Vagina (tissue), 2 donors: ENCODE results near the gene DENND1A.

Experiments used
- POLR2A ChIP-seq, 2 donors: fragments of 450-650 bp; IDR thresholded peaks; one replicate each; pipeline ENCODE4 v1.6.1; 2017; ENCODE audit warnings: antibody characterized with exemption in 2 of 2, mild to moderate bottlenecking in 2 of 2, moderate library complexity in 2 of 2
- POLR2AphosphoS5 ChIP-seq, 2 donors: sonication (generic); formaldehyde crosslinking; IDR thresholded peaks; one replicate each; pipeline ENCODE4 v1.9.0; 2017; ENCODE audit warnings: antibody characterized with exemption in 2 of 2, mild to moderate bottlenecking in 2 of 2, low read depth in 1 of 2; ENCODE audit not compliant: insufficient read depth in 1 of 2

- TF ChIP-seq POLR2A (IDR thresholded peaks at IDR 0.05), result no peak
- TF ChIP-seq POLR2AphosphoS5 (IDR thresholded peaks at IDR 0.05; ENCODE audit: insufficient read depth in 1 of 2, low read depth in 1 of 2), result no peak
These were observed 449.1 kb downstream of the DENND1A start for GRCh38 chr9:123480791-123481190.
